Glomerular visceral epithelial cell (primary cell): ENCODE measurements around the gene TMEM132C.
"Not testable (repeated sequence)": the region's sequence is repeated elsewhere in the genome, so short reads cannot be mapped to it uniquely, and the experiment has no call there.

Source experiments
- DNase-seq: peaks from one replicate; pipeline ENCODE4 v3.0.0-alpha.2; 2016; ENCODE audit errors: extremely low spot score

TMEM132C gene

GRCh38 chr12:128474916-128475315 lies 207.9 kb downstream of the TMEM132C start:
- DNase-seq: no peak

GRCh38 chr12:128476266-128476665 lies 209.3 kb downstream of the TMEM132C start:
- DNase-seq: no peak

GRCh38 chr12:128483526-128484255 lies 216.7 kb downstream of the TMEM132C start:
- no peak for DNase-seq

DNA sequence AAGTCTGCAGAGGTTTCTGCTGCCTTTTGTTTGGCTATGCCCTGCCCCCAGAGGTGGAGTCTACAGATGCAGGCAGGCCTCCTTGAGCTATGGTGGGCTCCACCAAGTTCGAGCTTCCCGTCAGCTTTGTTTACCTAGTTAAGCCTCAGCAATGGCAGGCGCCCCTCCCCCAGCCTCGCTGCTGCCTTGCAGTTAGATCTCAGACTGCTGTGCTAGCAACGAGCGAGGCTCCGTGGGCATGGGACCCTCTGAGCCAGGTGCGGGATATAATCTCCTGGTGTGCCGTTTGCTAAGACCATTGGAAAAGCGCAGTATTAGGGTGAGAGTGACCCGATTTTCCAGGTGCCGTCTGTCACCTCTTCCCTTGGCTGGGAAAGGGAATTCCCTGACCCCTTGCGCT lies 230.4 kb downstream of the TMEM132C start:
- not testable (repeated sequence) for DNase-seq

DNA sequence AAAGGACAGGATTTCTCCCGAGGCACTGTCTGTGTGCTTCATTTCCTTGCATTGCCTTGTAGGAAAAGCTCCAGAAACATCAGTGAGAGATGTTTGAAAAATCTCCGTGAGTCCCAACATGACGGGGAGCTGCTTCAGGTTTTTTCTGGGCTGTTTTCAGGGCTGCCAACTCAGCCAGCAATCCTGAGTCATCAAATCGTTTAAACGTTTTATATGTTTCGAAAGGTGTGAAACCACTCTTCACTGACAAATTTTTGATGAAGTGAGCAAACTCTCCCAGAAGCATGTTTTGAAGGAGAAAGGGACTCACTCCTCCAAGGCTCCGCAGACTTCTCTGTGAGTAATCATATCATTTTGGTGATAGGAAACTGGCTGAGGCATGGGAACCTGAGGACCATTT lies 240.5 kb downstream of the TMEM132C start:
- DNase-seq: no peak

DNA sequence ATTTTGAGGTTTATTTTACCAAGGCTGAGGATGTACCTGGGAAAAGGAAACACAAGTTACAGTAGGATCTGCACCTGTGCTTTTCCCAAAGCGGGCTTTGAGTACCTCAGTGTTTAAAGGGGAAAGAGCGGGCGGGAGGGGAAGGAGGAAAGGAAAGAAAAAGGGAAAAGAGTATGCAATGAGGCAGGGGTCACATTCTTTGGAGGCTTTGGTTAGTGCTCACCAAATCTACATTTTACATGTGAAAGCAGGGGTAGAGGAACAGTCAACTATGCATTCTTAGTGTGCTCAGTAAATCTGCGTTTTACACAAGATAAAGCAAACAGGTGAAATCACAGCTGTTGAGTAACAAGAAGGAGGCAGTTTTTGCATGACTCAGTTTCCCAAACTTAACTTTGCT lies 242.2 kb downstream of the TMEM132C start:
- DNase-seq: no peak

- no peak for DNase-seq
These were observed 243.5 kb downstream of the TMEM132C start for GRCh38 chr12:128510511-128510910.

GRCh38 chr12:128513331-128513730 lies 246.4 kb downstream of the TMEM132C start:
- no peak for DNase-seq

GRCh38 chr12:128513831-128514230 lies 246.9 kb downstream of the TMEM132C start:
- DNase-seq: no peak

DNA sequence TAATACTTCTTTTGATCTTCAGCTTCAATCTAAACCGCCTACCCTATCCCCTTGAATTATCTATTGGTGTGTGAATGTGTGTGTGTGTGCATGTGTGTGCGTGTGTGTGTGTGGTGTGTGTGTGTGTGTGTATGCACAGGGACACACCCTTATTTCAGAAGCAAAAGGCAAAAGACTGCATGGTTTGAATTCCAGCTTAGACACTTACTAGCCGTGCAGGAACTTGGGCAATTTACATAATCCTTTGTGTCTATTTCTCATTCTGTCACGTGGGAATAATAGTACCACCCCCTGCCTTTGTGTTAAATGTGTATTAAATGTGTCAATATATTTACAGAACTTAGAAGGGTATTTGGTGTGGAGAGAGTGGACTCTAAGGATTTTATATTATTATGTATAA lies 251.7 kb downstream of the TMEM132C start:
- DNase-seq: no peak

DNA sequence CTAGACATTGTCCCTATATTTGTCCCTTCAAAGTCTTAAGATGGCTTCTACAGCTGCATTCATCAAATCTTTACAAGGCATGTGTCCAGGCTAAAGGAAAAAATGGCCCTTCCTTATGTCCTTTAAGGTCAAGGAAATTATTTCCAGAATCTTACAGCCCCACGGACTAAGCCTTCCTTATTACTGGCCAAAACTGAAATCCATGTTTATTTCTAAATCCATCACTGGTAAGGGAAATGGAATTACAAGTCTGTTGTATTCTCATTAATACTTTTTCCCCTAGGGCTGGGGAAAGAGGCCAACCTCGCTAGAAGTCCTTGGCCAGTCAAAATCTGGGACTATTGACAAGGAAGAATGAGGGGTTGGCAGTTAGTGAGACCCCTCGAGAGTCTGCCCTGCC lies 252.5 kb downstream of the TMEM132C start:
- no peak for DNase-seq

DNA sequence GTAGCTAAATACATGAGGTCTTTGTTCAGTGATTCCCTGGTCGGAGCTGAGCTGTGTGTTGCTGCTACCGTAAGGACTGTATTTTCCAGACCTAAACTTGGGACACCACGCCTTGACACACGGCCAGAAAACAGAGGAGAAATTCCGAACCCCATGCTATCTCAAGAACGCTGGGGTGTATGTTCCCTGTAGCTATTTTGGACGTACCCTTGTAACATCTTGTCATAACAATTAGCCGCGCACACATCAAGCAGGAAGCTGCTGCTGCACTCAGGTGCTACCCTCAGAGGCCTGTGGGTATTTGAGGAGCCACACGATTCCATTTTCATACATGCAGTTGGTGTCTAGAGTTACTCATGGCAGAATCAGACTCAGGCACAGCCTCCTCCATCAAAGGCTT lies 255.0 kb downstream of the TMEM132C start:
- no peak for DNase-seq

DNA sequence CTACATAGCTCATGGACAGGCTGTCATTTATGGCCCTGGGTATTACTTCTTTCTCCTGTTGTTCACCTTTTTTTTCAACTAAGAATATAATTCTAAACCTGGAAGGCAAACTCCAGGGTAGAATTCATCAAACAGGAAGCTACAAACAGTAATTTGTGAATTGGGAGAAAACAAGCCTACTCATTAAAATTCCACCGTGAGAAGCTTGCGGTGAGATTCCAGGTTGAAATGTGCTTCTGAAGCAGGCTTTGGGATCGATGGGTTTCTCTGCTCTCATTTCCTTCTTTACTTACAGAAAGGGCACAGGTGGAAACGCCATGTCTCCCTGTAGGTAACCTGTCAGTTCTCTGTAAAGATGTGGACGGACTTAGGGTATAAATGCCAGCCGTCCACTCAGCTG lies 257.5 kb downstream of the TMEM132C start:
- no peak for DNase-seq

GRCh38 chr12:128531170-128531569 lies 264.2 kb downstream of the TMEM132C start:
- DNase-seq: no peak

DNA sequence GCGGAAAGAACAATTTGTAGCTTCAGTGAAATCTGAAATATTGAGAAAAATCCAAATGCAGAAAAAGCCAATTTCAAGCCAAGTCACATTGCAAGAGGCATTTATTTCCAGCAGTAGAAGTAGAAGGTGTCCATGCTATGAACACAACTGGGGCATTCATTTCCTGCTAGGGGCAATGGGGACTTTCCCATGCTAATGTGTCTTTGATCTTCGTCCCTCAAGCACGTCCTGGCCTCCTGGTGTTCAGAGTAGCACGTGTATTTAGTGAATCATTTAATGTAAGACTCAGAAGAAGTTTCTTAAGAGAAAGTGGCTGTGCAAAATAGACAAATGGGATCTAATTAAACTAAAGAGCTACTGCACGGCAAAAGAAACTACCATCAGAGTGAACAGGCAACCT lies 267.9 kb downstream of the TMEM132C start:
- no peak for DNase-seq

GRCh38 chr12:128536810-128537209 lies 269.8 kb downstream of the TMEM132C start:
- DNase-seq: no peak

DNA sequence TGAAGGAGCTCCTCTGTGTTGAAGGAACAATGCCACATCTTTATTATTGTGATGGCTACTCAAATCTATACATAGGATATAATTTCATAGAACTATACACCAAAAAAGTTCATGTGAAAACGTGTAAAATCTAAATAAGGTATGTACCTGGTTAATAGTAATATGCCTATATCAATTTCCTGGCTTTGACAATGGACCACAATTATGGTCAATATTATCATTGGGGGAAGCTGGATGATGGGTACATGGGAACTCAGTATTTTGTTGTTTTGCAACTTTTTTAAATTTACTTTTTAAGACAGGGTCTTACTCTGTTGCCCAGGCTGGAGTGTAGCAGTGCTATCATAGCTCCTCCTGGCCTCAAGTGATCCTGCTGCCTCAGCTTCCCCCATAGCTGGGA lies 270.7 kb downstream of the TMEM132C start:
- DNase-seq: no peak

- DNase-seq: no peak
These were observed 275.9 kb downstream of the TMEM132C start for GRCh38 chr12:128542844-128543243.

- DNase-seq: no peak
These were observed 276.5 kb downstream of the TMEM132C start for GRCh38 chr12:128543460-128543859.

DNA sequence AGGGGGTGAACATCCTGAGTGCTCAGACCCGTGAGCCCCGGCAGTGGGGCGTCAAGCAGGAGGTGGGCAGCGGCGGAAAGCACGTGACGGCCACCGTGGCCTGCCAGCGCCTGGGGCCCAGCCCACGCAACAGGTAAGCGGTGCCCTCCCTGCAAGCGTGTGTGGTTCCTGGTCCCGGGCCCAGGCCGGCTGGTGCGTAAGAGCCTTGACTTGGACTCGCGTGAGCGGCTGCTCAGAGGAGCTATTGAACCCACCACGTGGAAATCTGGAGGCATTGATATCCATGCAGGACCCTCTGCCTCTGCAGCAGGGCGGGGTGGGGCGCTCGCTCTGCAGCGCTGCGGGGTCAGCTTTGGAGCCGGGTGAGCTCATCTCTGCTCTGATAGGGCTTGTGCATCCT lies 277.0 kb downstream of the TMEM132C start:
- DNase-seq: no peak

DNA sequence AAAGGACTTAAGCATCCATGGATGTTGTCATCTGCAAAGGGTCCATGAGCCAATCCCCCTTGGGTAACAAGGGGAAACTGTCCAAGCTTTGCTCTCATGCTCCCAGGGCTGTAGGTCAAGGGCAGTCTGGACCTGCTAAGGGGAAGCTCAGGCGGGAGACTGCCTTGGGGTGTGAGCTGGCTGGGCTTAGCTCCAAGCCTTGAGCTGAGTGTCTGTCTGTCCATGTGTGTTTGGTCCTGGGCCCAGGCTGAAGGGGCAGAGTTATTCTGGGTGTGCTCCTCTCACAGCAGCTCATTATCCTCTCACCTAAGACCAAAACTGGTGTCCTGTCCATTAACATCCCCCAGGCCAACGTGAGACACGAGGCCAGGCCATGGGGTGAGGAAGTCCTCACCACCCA lies 282.0 kb downstream of the TMEM132C start:
- DNase-seq: no peak

GRCh38 chr12:128549601-128550218 lies 282.7 kb downstream of the TMEM132C start:
- DNase-seq: no peak

GRCh38 chr12:128551266-128551665 lies 284.3 kb downstream of the TMEM132C start:
- DNase-seq: no peak
